Measurements from ENCODE around the gene GIMAP5. TPM values are rescaled to one million over a fixed set of nuclear protein-coding genes. Genes with fewer than 3 reads are reported as not detected.

The GIMAP5 gene
- total and polyA plus RNA-seq, 2 experiments from 2014 or later, result not detected

- Histone ChIP-seq H3F3A (ENCODE audit: insufficient read depth) (no peaks in the 10 kb centered on the region), H3K27me3 (replicated peaks; ENCODE audit: insufficient read depth) (no peaks in the 10 kb centered on the region), H3K9ac (no peak overlapping the region), H2AFZ (no peak overlapping the region), H3K27ac (no peak overlapping the region), H3K4me2 (ENCODE audit: unreplicated experiment) (no peak overlapping the region), H3K9me3 (ENCODE audit: low read depth) (no peaks in the 10 kb centered on the region), H3K36me3 (ENCODE audit: low read depth) (no peaks in the 10 kb centered on the region), H3K9me2 (ENCODE audit: insufficient read depth) (no peaks in the 10 kb centered on the region), H3K4me3 (no peak overlapping the region), H4K20me1 (ENCODE audit: insufficient read depth) (no peaks in the 10 kb centered on the region), H3K4me1 (ENCODE audit: insufficient read depth) (no peaks in the 10 kb centered on the region), H3K79me2 (ENCODE audit: insufficient read depth) (no peaks in the 10 kb centered on the region)
- in situ Hi-C loops (cut with MboI), result no loop called here
- 0 to 6% methylated on average over 1 of the region's 1 CpG for WGBS, 2 experiments (ENCODE audit: low coverage in 1 of 2, low lambda C conversion rate in 2 of 2, missing lambda C conversion rate in 2 of 2)
- TF ChIP-seq EZH2phosphoT487 (IDR thresholded peaks at IDR 0.05; ENCODE audit: insufficient read depth, low read depth) (no peak), EZH2 (IDR thresholded peaks at IDR 0.05; ENCODE audit: insufficient read depth, poor library complexity, severe bottlenecking) (no peak)
- DNase-seq, result no peak
Measured at GRCh38 chr7:150731916-150732315, 5.3 kb upstream of the GIMAP5 start.

GRCh38 chr7:150732786-150733481 is 4.3 kb upstream of the GIMAP5 start:
- Histone ChIP-seq H2AFZ (no peak overlapping the region), H3K79me2 (ENCODE audit: insufficient read depth) (no peaks in the 10 kb centered on the region), H3K27me3 (replicated peaks; ENCODE audit: insufficient read depth) (no peaks in the 10 kb centered on the region), H3K36me3 (ENCODE audit: low read depth) (no peaks in the 10 kb centered on the region), H3K4me1 (ENCODE audit: insufficient read depth) (no peaks in the 10 kb centered on the region), H3K9me2 (ENCODE audit: insufficient read depth) (no peaks in the 10 kb centered on the region), H3K9me3 (ENCODE audit: low read depth) (no peaks in the 10 kb centered on the region), H4K20me1 (ENCODE audit: insufficient read depth) (no peaks in the 10 kb centered on the region), H3K4me3 (no peak overlapping the region), H3K27ac (no peak overlapping the region), H3F3A (ENCODE audit: insufficient read depth) (no peaks in the 10 kb centered on the region), H3K9ac (no peak overlapping the region), H3K4me2 (ENCODE audit: unreplicated experiment) (no peak overlapping the region)
- 11 to 12% methylated on average over 5 of the region's 5 CpGs for WGBS, 2 experiments (ENCODE audit: low coverage in 1 of 2, low lambda C conversion rate in 2 of 2, missing lambda C conversion rate in 2 of 2)
- no peak for DNase-seq
- TF ChIP-seq EZH2 (IDR thresholded peaks at IDR 0.05; ENCODE audit: insufficient read depth, poor library complexity, severe bottlenecking), result no peak
- TF ChIP-seq EZH2phosphoT487 (IDR thresholded peaks at IDR 0.05; ENCODE audit: insufficient read depth, low read depth), result no peak
- in situ Hi-C loops (cut with MboI), result no loop called here

- Histone ChIP-seq H3K27me3 (replicated peaks; ENCODE audit: insufficient read depth) (no peaks in the 10 kb centered on the region), H3K4me1 (ENCODE audit: insufficient read depth) (no peaks in the 10 kb centered on the region)
- TF ChIP-seq EZH2 (IDR thresholded peaks at IDR 0.05; ENCODE audit: insufficient read depth, poor library complexity, severe bottlenecking) (no peak), EZH2phosphoT487 (IDR thresholded peaks at IDR 0.05; ENCODE audit: insufficient read depth, low read depth) (no peak)
Measured at GRCh38 chr7:150733482-150734095, 3.6 kb upstream of the GIMAP5 start.

DNA sequence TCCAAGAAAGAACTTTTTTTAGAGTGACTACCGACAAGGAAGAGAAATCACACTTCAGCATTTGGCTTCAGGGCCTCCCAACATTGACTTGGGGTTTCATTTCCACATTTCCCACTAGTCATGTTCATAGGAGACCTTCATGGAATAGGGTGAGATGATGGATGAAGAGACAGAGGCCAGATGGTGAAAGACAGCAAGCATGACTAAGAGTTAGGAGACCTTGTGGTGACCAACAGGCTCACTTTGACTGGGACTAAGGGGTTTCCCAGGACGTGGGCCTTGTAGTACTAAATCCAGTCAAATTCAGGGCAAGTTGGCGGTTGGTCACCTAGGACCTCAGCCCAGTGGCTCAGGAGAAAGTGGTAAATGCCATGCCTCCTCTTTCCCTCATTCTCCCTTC is 3.0 kb upstream of the GIMAP5 start:
- H3F3A ChIP-seq (ENCODE audit: insufficient read depth), result no peaks in the 10 kb centered on the region
- DNase-seq, result no peak
- no peaks in the 10 kb centered on the region for H3K9me2 ChIP-seq (ENCODE audit: insufficient read depth)
- no peaks in the 10 kb centered on the region for H3K9me3 ChIP-seq (ENCODE audit: low read depth)
- TF ChIP-seq EZH2 (IDR thresholded peaks at IDR 0.05; ENCODE audit: insufficient read depth, poor library complexity, severe bottlenecking) (no peak), EZH2phosphoT487 (IDR thresholded peaks at IDR 0.05; ENCODE audit: insufficient read depth, low read depth) (no peak)
- no peaks in the 10 kb centered on the region for H4K20me1 ChIP-seq (ENCODE audit: insufficient read depth)
- no peaks in the 10 kb centered on the region for H3K27me3 ChIP-seq (replicated peaks; ENCODE audit: insufficient read depth)
- no peaks in the 10 kb centered on the region for H3K79me2 ChIP-seq (ENCODE audit: insufficient read depth)
- no peak overlapping the region for H3K4me2 ChIP-seq (ENCODE audit: unreplicated experiment)
- in situ Hi-C loops (cut with MboI), result no loop called here
- H2AFZ ChIP-seq, result no peak overlapping the region
- no peak overlapping the region for H3K27ac ChIP-seq
- H3K36me3 ChIP-seq (ENCODE audit: low read depth), result no peaks in the 10 kb centered on the region
- H3K9ac ChIP-seq, result no peak overlapping the region
- no peaks in the 10 kb centered on the region for H3K4me1 ChIP-seq (ENCODE audit: insufficient read depth)
- 19 to 23% methylated on average over 3 of the region's 3 CpGs for WGBS, 2 experiments (ENCODE audit: low coverage in 1 of 2, low lambda C conversion rate in 2 of 2, missing lambda C conversion rate in 2 of 2)
- H3K4me3 ChIP-seq, result no peak overlapping the region

More at GRCh38 chr7:150733482-150734095, 3.6 kb upstream of the GIMAP5 start:
- Histone ChIP-seq H3K4me2 (ENCODE audit: unreplicated experiment) (no peak overlapping the region), H4K20me1 (ENCODE audit: insufficient read depth) (no peaks in the 10 kb centered on the region), H2AFZ (no peak overlapping the region), H3K9me3 (ENCODE audit: low read depth) (no peaks in the 10 kb centered on the region), H3K9me2 (ENCODE audit: insufficient read depth) (no peaks in the 10 kb centered on the region), H3K27ac (no peak overlapping the region), H3K4me3 (no peak overlapping the region), H3K36me3 (ENCODE audit: low read depth) (no peaks in the 10 kb centered on the region), H3K79me2 (ENCODE audit: insufficient read depth) (no peaks in the 10 kb centered on the region), H3F3A (ENCODE audit: insufficient read depth) (no peaks in the 10 kb centered on the region), H3K9ac (no peak overlapping the region)
- WGBS, 2 experiments (ENCODE audit: low coverage in 1 of 2, low lambda C conversion rate in 2 of 2, missing lambda C conversion rate in 2 of 2), result 19 to 30% methylated on average over 5 of the region's 5 CpGs
- no peak for DNase-seq
- in situ Hi-C loops (cut with MboI), result no loop called here

Data from GM23248 (cell line).